Gastroesophageal sphincter (tissue), 4 donors: ENCODE measurements around the gene LARP1. TPM values are rescaled to one million over a fixed set of nuclear protein-coding genes. Genes with fewer than 3 reads are reported as not detected.

Experiments
- ATAC-seq: fragments of 150-250 bp; one replicate; pipeline ENCODE4 v1.9.1; 2016; ENCODE audit warnings: mild to moderate bottlenecking, moderate library complexity
- H3K27ac ChIP-seq, 4 donors: fragments of 200-600 bp; sonication (generic) in 3 of 4; 1 replicate in 3 of 4; 2 replicates in 1 of 4; pipeline ENCODE4 v1.5.1; 2016 to 2019
- H3K27me3 ChIP-seq: fragments of 200-600 bp; sonication (generic); one replicate; pipeline ENCODE4 v1.5.1; 2019
- H3K36me3 ChIP-seq, 2 donors: fragments of 200-600 bp; sonication (generic); one replicate each; pipeline ENCODE4 v1.5.1; 2019; ENCODE audit warnings: control low read depth in 1 of 2
- H3K4me1 ChIP-seq, 3 donors: fragments of 200-600 bp; sonication (generic); 1 replicate in 2 of 3; 2 replicates in 1 of 3; pipeline ENCODE4 v1.5.1; 2016 to 2019; ENCODE audit warnings: control low read depth in 2 of 3
- H3K4me3 ChIP-seq, 2 donors: fragments of 200-600 bp; sonication (generic); one replicate each; pipeline ENCODE4 v1.5.1; 2019; ENCODE audit warnings: mild to moderate bottlenecking in 1 of 2, moderate library complexity in 1 of 2
- H3K9me3 ChIP-seq, 3 donors: fragments of 200-600 bp; sonication (generic); one replicate each; pipeline ENCODE4 v1.5.1; 2017 to 2019; ENCODE audit warnings: control low read depth in 2 of 3
- CTCF ChIP-seq, 4 experiments: fragments of 200-600 bp in 2 of 4; fragments of 450-650 bp in 2 of 4; sonication (generic) in 1 of 4; IDR thresholded peaks; one replicate each; pipeline ENCODE4 v1.5.1; 2017 to 2019; ENCODE audit warnings: antibody characterized with exemption in 4 of 4, mild to moderate bottlenecking in 2 of 4, moderate library complexity in 2 of 4
- EP300 ChIP-seq: sonication (generic); formaldehyde crosslinking; IDR thresholded peaks from one replicate; pipeline ENCODE4 v1.6.1; 2017; ENCODE audit warnings: antibody characterized with exemption, mild to moderate bottlenecking
- POLR2A ChIP-seq, 2 donors: fragments of 450-650 bp; IDR thresholded peaks; one replicate each; pipeline ENCODE4 v1.6.1; 2017; ENCODE audit warnings: antibody characterized with exemption in 2 of 2, mild to moderate bottlenecking in 2 of 2, moderate library complexity in 1 of 2
- POLR2AphosphoS5 ChIP-seq: sonication (generic); formaldehyde crosslinking; IDR thresholded peaks from one replicate; pipeline ENCODE4 v1.6.1; 2017; ENCODE audit warnings: antibody characterized with exemption
- WGBS, 2 donors: methylation state at CpG; one replicate each; pipeline ENCODE4 v1.1.5; 2018; ENCODE audit warnings: low coverage in 1 of 2; 5-methylcytosine and 5-hydroxymethylcytosine counted together
- total RNA-seq, 4 donors: library from RNA; depleted of rRNA; stranded (reverse); fragments of >200 nt; gene quantifications; one replicate each; pipeline ENCODE4 v1.1.0, GENCODE V29; 2016

The LARP1 gene
- total RNA-seq, 4 donors from 2014 or later = 64.6 to 118 (median 80.1) TPM

GRCh38 chr5:154815684-154816247 lies 60.6 kb downstream of the LARP1 start:
- H3K36me3 ChIP-seq = peaks cover 2 to 99% of the 10 kb centered on the region in 2 donors

GRCh38 chr5:154816891-154817492 lies 61.8 kb downstream of the LARP1 start:
- Histone ChIP-seq H3K9me3 (no peaks in the 10 kb centered on the region), H3K4me3 (no peak overlapping the region), H3K27ac (peak overlapping the region in 2 of 4 donors; percentile 23 to 30), H3K36me3 (peaks cover 0 to 99% of the 10 kb centered on the region in 2 donors), H3K27me3 (no peaks in the 10 kb centered on the region), H3K4me1 (peaks cover 0 to 22% (median 0%) of the 10 kb centered on the region in 3 donors)
- TF ChIP-seq POLR2A (IDR thresholded peaks at IDR 0.05) (no peak), EP300 (no peak), CTCF (IDR thresholded peaks at IDR 0.05) (no peak), POLR2AphosphoS5 (no peak)
- 80 to 87% methylated on average over 3 to 5 of the region's 5 CpGs for WGBS, 2 donors
- ATAC-seq = no peak

More at GRCh38 chr5:154815684-154816247, 60.6 kb downstream of the LARP1 start:
- TF ChIP-seq EP300 (no peak), POLR2AphosphoS5 (no peak), CTCF (IDR thresholded peaks at IDR 0.05) (no peak)
- Histone ChIP-seq H3K27me3 (no peaks in the 10 kb centered on the region), H3K27ac (no peak overlapping the region), H3K4me1 (peaks cover 0 to 31% (median 3%) of the 10 kb centered on the region in 3 donors), H3K4me3 (no peak overlapping the region), H3K9me3 (no peaks in the 10 kb centered on the region)
- WGBS, 2 donors = 60 to 83% methylated on average over 1 to 3 of the region's 5 CpGs
- ATAC-seq = no peak

- ATAC-seq = no peak
- Histone ChIP-seq H3K27ac (peak overlapping the region in 2 of 4 donors; percentile 34 to 53), H3K27me3 (no peaks in the 10 kb centered on the region), H3K9me3 (no peaks in the 10 kb centered on the region), H3K4me1 (peaks cover 0 to 21% (median 0%) of the 10 kb centered on the region in 3 donors), H3K36me3 (peaks cover 0 to 99% of the 10 kb centered on the region in 2 donors), H3K4me3 (no peak overlapping the region)
- 79 to 88% methylated on average over 3 to 5 of the region's 6 CpGs for WGBS, 2 donors
- no peak for TF ChIP-seq CTCF (IDR thresholded peaks at IDR 0.05)
- no peak for TF ChIP-seq POLR2A (IDR thresholded peaks at IDR 0.05)
- no peak for TF ChIP-seq EP300
- no peak for TF ChIP-seq POLR2AphosphoS5
Measured at GRCh38 chr5:154817815-154818214, 62.6 kb downstream of the LARP1 start.

GRCh38 chr5:154818471-154819116 lies 63.4 kb downstream of the LARP1 start:
- H3K4me1 ChIP-seq = peaks cover 0 to 16% (median 0%) of the 10 kb centered on the region in 3 donors
- ATAC-seq = no peak
- WGBS, 2 donors = 44 to 67% methylated on average over 1 to 2 of the region's 2 CpGs
- no peak for TF ChIP-seq CTCF (IDR thresholded peaks at IDR 0.05)
- TF ChIP-seq POLR2AphosphoS5 = no peak
- no peak for TF ChIP-seq POLR2A (IDR thresholded peaks at IDR 0.05)
- TF ChIP-seq EP300 = no peak
- peaks cover 0 to 99% of the 10 kb centered on the region in 2 donors for H3K36me3 ChIP-seq
- H3K27me3 ChIP-seq = no peaks in the 10 kb centered on the region
- peak overlapping the region in 2 of 4 donors; percentile 34 to 53 for H3K27ac ChIP-seq
- no peaks in the 10 kb centered on the region for H3K9me3 ChIP-seq
- H3K4me3 ChIP-seq = no peak overlapping the region
